ACHN (cell line): ENCODE results near the gene PRKAR2B.

Experiments used
- DNase-seq: peaks from one replicate; pipeline ENCODE4 v3.0.0-alpha.2; 2015
- in situ Hi-C: cut with HindIII; loops from 2 replicates; pipeline ENCODE4 v1.10.0; 2017; ENCODE audit warnings: low sequenced_read_pairs, low pct_ligation_motif_present, low pct_unique_long_range_greater_than_20kb

The PRKAR2B gene

GRCh38 chr7:107044347-107045194 is at the start of gene PRKAR2B:
TSS of gene PRKAR2B (plus strand) at chr7:107044705. CDS start at chr7:107044908, 203 bp downstream.
- peak; percentile 88 for DNase-seq
- in situ Hi-C loops = no loop called here

GRCh38 chr7:106994833-106995232 is 49.7 kb upstream of the PRKAR2B start:
- DNase-seq = no peak
- in situ Hi-C loops = no loop called here

- in situ Hi-C loops = no loop called here
Measured at GRCh38 chr7:106997487-106998271, 46.8 kb upstream of the PRKAR2B start.

GRCh38 chr7:106999023-106999422 is 45.5 kb upstream of the PRKAR2B start:
- no peak for DNase-seq
- in situ Hi-C loops = no loop called here

More at GRCh38 chr7:106997487-106998271, 46.8 kb upstream of the PRKAR2B start:
- no peak for DNase-seq

- no peak for DNase-seq
- in situ Hi-C loops = no loop called here
Measured at GRCh38 chr7:107001490-107001889, 43.0 kb upstream of the PRKAR2B start.

- in situ Hi-C loops = no loop called here
- no peak for DNase-seq
Measured at GRCh38 chr7:107002126-107002525, 42.4 kb upstream of the PRKAR2B start.

- in situ Hi-C loops = no loop called here
- DNase-seq = no peak
Measured at GRCh38 chr7:107002529-107002998, 41.9 kb upstream of the PRKAR2B start.

GRCh38 chr7:107007007-107007891 is 37.3 kb upstream of the PRKAR2B start:
- no peak for DNase-seq
- in situ Hi-C loops = no loop called here

- in situ Hi-C loops = no loop called here
- no peak for DNase-seq
Measured at GRCh38 chr7:107007892-107008287, 36.6 kb upstream of the PRKAR2B start.

GRCh38 chr7:107009846-107010203 is 34.7 kb upstream of the PRKAR2B start:
- DNase-seq = no peak
- in situ Hi-C loops = no loop called here

- in situ Hi-C loops = no loop called here
- no peak for DNase-seq
Measured at GRCh38 chr7:107012691-107013090, 31.8 kb upstream of the PRKAR2B start.

GRCh38 chr7:107014387-107015023 is 30.0 kb upstream of the PRKAR2B start:
- in situ Hi-C loops = no loop called here
- no peak for DNase-seq

GRCh38 chr7:107016312-107016711 is 28.2 kb upstream of the PRKAR2B start:
- in situ Hi-C loops = no loop called here
- no peak for DNase-seq

- in situ Hi-C loops = no loop called here
- DNase-seq = no peak
Measured at GRCh38 chr7:107017965-107018719, 26.4 kb upstream of the PRKAR2B start.

- no peak for DNase-seq
- in situ Hi-C loops = no loop called here
Measured at GRCh38 chr7:107020400-107020799, 24.1 kb upstream of the PRKAR2B start.

GRCh38 chr7:107021600-107021999 is 22.9 kb upstream of the PRKAR2B start:
- DNase-seq = no peak
- in situ Hi-C loops = no loop called here

- no peak for DNase-seq
- in situ Hi-C loops = no loop called here
Measured at GRCh38 chr7:107023522-107024151, 20.9 kb upstream of the PRKAR2B start.
